ENCODE results near the gene TENT4B. TPM values are rescaled to one million over a fixed set of nuclear protein-coding genes. Genes with fewer than 3 reads are reported as not detected.
"Not testable (repeated sequence)": the region's sequence is repeated elsewhere in the genome, so short reads cannot be mapped to it uniquely, and the experiment has no call there.

Gene TENT4B
- total RNA-seq, 1 donor from 2014 or later: 13.2 TPM

DNA sequence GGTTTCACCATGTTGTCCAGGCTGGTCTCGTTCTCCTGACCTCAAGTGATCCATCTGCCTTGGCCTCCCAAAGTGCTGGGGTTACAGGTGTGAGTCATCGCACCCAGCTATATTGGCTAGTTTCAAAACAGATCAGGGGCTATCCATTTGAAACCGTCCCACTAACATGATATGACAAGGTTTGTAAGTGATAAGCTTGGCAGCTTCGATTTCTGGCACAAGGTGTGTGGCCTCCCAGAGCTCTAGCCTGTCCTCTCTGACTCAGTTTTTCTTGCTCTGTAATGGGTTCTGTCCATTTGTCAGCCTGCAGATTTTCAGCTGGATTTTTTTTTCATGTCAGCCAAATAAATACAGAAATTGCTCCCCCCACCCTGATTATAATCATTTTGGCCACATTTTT, 31.8 kb upstream of the TENT4B start:
- no peak overlapping the region for H3K27ac Mint-ChIP-seq
- TF ChIP-seq, protein P1, sequence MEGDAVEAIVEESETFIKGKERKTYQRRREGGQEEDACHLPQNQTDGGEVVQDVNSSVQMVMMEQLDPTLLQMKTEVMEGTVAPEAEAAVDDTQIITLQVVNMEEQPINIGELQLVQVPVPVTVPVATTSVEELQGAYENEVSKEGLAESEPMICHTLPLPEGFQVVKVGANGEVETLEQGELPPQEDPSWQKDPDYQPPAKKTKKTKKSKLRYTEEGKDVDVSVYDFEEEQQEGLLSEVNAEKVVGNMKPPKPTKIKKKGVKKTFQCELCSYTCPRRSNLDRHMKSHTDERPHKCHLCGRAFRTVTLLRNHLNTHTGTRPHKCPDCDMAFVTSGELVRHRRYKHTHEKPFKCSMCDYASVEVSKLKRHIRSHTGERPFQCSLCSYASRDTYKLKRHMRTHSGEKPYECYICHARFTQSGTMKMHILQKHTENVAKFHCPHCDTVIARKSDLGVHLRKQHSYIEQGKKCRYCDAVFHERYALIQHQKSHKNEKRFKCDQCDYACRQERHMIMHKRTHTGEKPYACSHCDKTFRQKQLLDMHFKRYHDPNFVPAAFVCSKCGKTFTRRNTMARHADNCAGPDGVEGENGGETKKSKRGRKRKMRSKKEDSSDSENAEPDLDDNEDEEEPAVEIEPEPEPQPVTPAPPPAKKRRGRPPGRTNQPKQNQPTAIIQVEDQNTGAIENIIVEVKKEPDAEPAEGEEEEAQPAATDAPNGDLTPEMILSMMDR (IDR thresholded peaks at IDR 0.05): no peak
- intact Hi-C loops (cut with micrococcal nuclease): no loop called here
- no peak overlapping the region for H3K4me3 Mint-ChIP-seq
- ChIA-PET POLR2A (no interaction called here), CTCF (no interaction called here)
- no peaks in the 10 kb centered on the region for H3K36me3 Mint-ChIP-seq (ENCODE audit: low read depth)
- H3K9me3 Mint-ChIP-seq: peaks cover 3% of the 10 kb centered on the region
- ATAC-seq (ENCODE audit: low read depth) (no peak), DNase-seq (no peak)
- peaks cover 6% of the 10 kb centered on the region for H3K4me1 Mint-ChIP-seq
- H3K27me3 Mint-ChIP-seq: peaks cover 2% of the 10 kb centered on the region

DNA sequence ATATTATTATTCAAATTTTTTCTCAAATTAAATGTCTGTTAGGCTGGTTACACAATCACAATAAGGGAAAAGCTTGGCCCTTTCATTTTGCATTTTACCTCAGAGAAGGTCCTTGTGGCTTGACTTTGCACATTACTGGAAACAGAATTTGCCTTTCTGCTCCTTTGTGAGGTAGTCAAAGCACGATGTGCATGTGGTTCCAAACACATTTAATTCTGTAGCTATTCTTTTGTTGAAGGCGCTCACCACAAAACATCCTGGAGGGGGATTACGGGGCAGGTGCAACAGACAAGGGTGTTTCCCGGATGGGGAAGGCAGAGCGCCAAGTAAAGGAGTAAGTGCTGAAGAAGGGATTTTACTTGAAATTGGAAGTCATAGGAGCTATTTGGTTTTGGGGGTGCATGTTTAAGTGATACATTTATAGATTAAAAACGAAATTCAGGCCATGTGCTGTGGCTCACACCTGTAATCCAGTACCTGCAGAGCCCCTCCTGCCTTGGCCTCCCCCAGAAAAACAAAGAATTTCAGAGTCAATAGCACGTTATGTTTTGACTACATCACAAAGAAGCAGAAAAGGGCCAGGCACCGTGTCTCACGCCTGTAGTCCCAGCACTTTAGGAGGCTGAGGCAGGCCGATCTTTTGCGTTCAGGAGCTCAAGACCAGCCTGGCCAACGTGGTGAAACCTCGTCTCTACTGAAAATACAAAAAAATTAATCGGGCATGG, 31.2 kb upstream of the TENT4B start:
- H3K4me3 Mint-ChIP-seq: no peak overlapping the region
- H3K27ac Mint-ChIP-seq: no peak overlapping the region
- TF ChIP-seq, protein P1 (IDR thresholded peaks at IDR 0.05): no peak
- DNase-seq (no peak), ATAC-seq (ENCODE audit: low read depth) (no peak)
- CTCF ChIA-PET: no interaction called here
- intact Hi-C loops (cut with micrococcal nuclease): no loop called here
- no peaks in the 10 kb centered on the region for H3K36me3 Mint-ChIP-seq (ENCODE audit: low read depth)
- POLR2A ChIA-PET: no interaction called here
- peaks cover 6% of the 10 kb centered on the region for H3K4me1 Mint-ChIP-seq
- H3K9me3 Mint-ChIP-seq: peaks cover 3% of the 10 kb centered on the region
- peaks cover 2% of the 10 kb centered on the region for H3K27me3 Mint-ChIP-seq

DNA sequence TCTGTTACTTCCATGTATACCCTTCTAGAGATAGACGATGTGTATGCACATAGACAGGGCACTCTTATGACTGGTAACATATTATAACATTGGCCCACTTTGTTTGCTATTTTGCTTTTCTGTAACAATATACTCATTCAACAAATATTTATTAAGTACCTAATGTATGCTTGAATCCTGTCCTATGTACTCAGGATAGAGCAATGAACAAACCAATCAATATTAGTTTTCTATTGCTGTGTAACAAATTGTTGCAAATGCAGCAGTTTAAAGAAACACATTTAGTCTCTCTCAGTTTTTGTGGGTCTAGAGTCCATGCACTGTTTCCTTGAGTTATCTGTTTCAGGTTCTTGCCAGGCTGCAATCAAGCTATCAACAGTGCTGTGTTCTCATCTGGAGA, 29.7 kb upstream of the TENT4B start:
- H3K36me3 Mint-ChIP-seq (ENCODE audit: low read depth): no peaks in the 10 kb centered on the region
- TF ChIP-seq, protein P1 (IDR thresholded peaks at IDR 0.05): no peak
- CTCF ChIA-PET: no interaction called here
- POLR2A ChIA-PET: no interaction called here
- peaks cover 3% of the 10 kb centered on the region for H3K9me3 Mint-ChIP-seq
- intact Hi-C loops (cut with micrococcal nuclease): no loop called here
- H3K27me3 Mint-ChIP-seq: peaks cover 2% of the 10 kb centered on the region
- no peak overlapping the region for H3K27ac Mint-ChIP-seq
- ATAC-seq (ENCODE audit: low read depth): no peak
- peaks cover 6% of the 10 kb centered on the region for H3K4me1 Mint-ChIP-seq
- H3K4me3 Mint-ChIP-seq: no peak overlapping the region
- no peak for DNase-seq

DNA sequence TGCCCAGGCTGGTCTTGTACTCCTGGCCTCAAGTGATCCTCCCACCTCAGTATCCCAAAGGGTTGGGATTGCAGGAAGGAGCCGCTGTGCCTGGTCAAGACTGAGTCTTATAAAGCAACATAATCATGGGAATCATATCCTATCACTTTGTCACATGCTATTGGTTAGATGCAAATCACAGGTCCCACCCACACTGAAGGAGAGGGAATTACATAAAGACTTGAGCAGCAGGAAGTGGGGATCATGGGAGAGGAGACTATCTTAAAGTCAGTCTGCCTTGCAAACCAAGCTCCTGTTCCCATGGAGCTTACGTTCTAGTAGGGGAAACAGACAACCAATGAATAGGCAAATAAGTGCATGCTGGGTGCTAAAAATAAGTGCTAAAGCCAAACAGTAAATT, 28.3 kb upstream of the TENT4B start:
- DNase-seq (no peak), ATAC-seq (ENCODE audit: low read depth) (no peak)
- Mint-ChIP-seq H3K36me3 (ENCODE audit: low read depth) (no peaks in the 10 kb centered on the region), H3K27me3 (peaks cover 2% of the 10 kb centered on the region), H3K4me3 (no peak overlapping the region), H3K4me1 (peaks cover 6% of the 10 kb centered on the region), H3K27ac (no peak overlapping the region), H3K9me3 (peaks cover 3% of the 10 kb centered on the region)
- CTCF ChIA-PET: no interaction called here
- POLR2A ChIA-PET: no interaction called here
- intact Hi-C loops (cut with micrococcal nuclease): no loop called here
- TF ChIP-seq, protein P1 (IDR thresholded peaks at IDR 0.05): no peak

DNA sequence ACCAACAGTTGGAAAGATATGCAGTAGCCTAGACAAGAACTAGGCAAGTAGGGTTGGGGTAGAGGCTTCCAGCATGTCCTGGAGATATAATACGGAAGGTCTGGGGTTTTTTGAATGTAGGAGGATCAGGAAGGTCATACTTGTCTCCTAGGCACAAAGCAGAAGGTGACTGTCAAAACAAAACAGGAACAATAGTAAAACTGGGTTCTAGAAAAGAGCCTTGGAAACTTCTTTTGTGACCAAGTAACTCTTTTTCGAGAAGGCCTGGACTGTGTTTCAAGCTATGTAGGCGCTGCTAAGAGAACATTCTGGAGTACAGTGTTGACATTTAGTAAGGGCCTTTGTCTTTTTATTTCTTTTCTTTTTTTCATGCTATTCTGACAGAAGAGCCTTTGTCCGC, 26.9 kb upstream of the TENT4B start:
- CTCF ChIA-PET: no interaction called here
- Mint-ChIP-seq H3K9me3 (peaks cover 3% of the 10 kb centered on the region), H3K36me3 (ENCODE audit: low read depth) (no peaks in the 10 kb centered on the region), H3K27ac (no peak overlapping the region), H3K27me3 (peaks cover 2% of the 10 kb centered on the region), H3K4me3 (no peak overlapping the region), H3K4me1 (peaks cover 6% of the 10 kb centered on the region)
- POLR2A ChIA-PET: interaction anchor here (0.6 kb wide), 1 partner anchor 77 kb away, joined by 4 read pairs; no protein-coding TSS in a partner anchor
- DNase-seq (no peak), ATAC-seq (ENCODE audit: low read depth) (no peak)
- intact Hi-C loops (cut with micrococcal nuclease): no loop called here
- TF ChIP-seq, protein P1 (IDR thresholded peaks at IDR 0.05): no peak

DNA sequence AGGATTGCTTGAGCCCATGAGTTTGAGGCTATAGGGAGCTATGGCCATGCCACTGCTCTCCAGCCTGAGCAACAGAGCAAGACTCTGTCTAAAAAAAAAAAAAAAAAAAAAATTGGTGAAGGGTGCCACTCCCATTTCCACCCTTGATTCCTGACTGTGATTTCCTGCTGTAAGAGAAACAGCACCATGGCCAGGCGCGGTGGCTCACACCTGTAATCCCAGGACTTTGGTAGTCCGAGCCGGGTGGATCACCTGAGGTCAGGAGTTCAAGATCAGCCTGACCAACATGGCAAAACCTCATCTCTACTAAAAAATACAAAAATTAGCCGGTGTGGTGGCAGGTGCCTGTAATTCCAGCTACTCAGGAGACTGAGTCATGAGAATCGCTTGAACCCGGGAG, 20.5 kb upstream of the TENT4B start:
- ATAC-seq (ENCODE audit: low read depth); POLR2A ChIA-PET; CTCF ChIA-PET: not testable (repeated sequence)

More for the DNA sequence above, 20.5 kb upstream of the TENT4B start:
- H3K4me3 Mint-ChIP-seq; H3K36me3 Mint-ChIP-seq (ENCODE audit: low read depth); H3K9me3 Mint-ChIP-seq; H3K27me3 Mint-ChIP-seq; intact Hi-C loops (cut with micrococcal nuclease); H3K4me1 Mint-ChIP-seq; H3K27ac Mint-ChIP-seq; DNase-seq: not testable (repeated sequence)

All from activated B cell treated with CpG ODN at 0.5 μM for 24 hours (primary cell).